IgD-negative memory B cell (primary cell): ENCODE results near the gene ERICH6B. TPM values are rescaled to one million over a fixed set of nuclear protein-coding genes. Genes with fewer than 3 reads are reported as not detected.

Experiments
- H3K27ac Mint-ChIP-seq, 3 donors: one replicate each; pipeline ENCODE4 v1.8.0; 2020 to 2022; ENCODE audit warnings: mild to moderate bottlenecking in 3 of 3, mixed read lengths in 3 of 3, moderate library complexity in 1 of 3
- H3K27me3 Mint-ChIP-seq: one replicate; pipeline ENCODE4 v1.8.0; 2021; ENCODE audit warnings: mixed read lengths
- H3K36me3 Mint-ChIP-seq: one replicate; pipeline ENCODE4 v1.8.0; 2020; ENCODE audit warnings: mild to moderate bottlenecking, mixed read lengths
- H3K4me1 Mint-ChIP-seq, 3 donors: one replicate each; pipeline ENCODE4 v1.8.0; 2020 to 2022; ENCODE audit warnings: mixed read lengths in 3 of 3, mild to moderate bottlenecking in 1 of 3
- H3K4me3 Mint-ChIP-seq, 4 donors: one replicate each; pipeline ENCODE4 v1.8.0; 2020 to 2022; ENCODE audit warnings: mild to moderate bottlenecking in 4 of 4, mixed read lengths in 4 of 4, moderate library complexity in 3 of 4
- H3K9me3 Mint-ChIP-seq, 3 donors: one replicate each; pipeline ENCODE4 v1.8.0; 2020 to 2021; ENCODE audit warnings: mixed read lengths in 3 of 3, mild to moderate bottlenecking in 1 of 3
- polyA plus RNA-seq: library from polyadenylated mRNA; unstranded; fragments of 300-500 nt; fragmentation: Illumina TruSeq; gene quantifications from one replicate; pipeline ENCODE4 v1.2.3, GENCODE V29; 2021

Gene ERICH6B
- polyA plus RNA-seq, 1 donor from 2014 or later = 0.45 TPM

DNA sequence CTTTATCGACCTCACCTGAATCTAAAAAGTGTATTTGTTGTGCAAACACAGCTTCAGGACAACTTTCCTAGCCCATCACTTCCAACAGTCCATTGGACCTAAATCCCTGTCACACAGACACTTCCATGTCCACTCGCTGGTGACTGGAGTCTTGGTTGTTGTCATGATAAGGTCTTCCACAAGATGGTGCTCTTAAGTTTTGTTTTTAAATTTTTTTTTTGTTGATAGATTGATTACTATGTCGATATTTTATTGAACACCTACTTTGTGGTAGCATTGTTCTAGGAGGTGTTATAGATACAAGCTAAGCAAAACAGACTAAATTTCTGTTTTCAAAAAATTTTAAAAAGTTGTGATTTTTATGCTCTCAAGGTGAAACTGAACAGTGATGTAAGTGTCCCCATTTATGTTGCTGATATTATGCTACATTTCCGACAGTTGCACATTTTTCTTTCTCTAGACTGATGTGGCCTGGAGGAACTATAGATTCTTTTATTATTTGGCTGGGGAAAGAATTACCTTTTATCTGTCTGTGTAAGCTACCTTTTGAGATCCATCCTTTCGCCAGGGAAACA is 8.1 kb upstream of the ERICH6B start:
- H3K36me3 Mint-ChIP-seq = no peaks in the 10 kb centered on the region
- H3K9me3 Mint-ChIP-seq = peaks cover 0 to 4% (median 0%) of the 10 kb centered on the region in 3 donors
- H3K4me3 Mint-ChIP-seq = no peak overlapping the region

DNA sequence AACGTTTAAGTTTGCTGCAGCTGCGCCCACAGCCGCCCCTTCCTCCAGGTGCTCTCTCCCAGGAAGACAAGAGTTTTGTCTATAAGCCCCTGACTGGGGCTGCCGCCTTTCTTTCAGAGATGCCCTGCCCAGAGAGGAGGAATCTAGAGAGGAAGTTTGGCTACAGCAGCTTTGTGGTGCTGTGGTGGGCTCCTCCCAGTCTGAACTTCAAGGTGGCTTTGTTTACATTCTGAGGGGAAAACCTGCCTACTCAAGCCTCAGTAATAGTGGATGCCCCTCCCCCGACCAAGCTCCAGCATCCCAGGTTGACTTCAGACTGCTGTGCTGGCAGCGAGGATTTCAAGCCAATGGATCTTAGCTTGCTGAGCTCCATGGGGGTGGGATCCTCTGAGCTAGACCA is 6.4 kb upstream of the ERICH6B start:
- no peak overlapping the region for H3K4me3 Mint-ChIP-seq
- H3K27ac Mint-ChIP-seq = no peak overlapping the region
- no peaks in the 10 kb centered on the region for H3K4me1 Mint-ChIP-seq
- H3K9me3 Mint-ChIP-seq = peaks cover 1 to 4% (median 3%) of the 10 kb centered on the region in 3 donors
- H3K36me3 Mint-ChIP-seq = no peaks in the 10 kb centered on the region
- peaks cover 23% of the 10 kb centered on the region for H3K27me3 Mint-ChIP-seq

More for the DNA sequence above, 8.1 kb upstream of the ERICH6B start:
- Mint-ChIP-seq H3K27me3 (peaks cover 20% of the 10 kb centered on the region), H3K4me1 (no peaks in the 10 kb centered on the region), H3K27ac (no peak overlapping the region)

DNA sequence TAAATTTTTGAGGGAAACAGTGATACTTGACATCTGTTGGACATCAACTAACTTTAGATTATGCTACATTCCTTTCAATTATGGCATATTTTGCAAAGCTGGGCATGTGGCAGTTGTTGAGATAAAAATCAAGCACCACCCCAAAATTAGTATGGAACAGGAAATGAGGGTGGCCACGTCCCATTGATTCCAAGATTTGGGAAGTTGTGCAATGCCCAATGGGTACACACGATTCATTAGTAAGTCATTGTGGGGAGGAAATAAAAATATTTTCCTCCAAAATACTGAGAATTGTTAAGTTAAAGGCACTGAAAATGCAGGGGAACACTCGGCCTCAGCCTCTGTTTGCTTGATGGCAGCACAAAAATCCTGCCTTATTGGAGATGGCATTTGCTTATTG is 7.6 kb downstream of the ERICH6B start:
- Mint-ChIP-seq H3K4me3 (no peak overlapping the region), H3K4me1 (no peaks in the 10 kb centered on the region), H3K27me3 (peaks cover 23% of the 10 kb centered on the region), H3K36me3 (no peaks in the 10 kb centered on the region), H3K9me3 (peaks cover 0 to 3% (median 0%) of the 10 kb centered on the region in 3 donors), H3K27ac (no peak overlapping the region)

DNA sequence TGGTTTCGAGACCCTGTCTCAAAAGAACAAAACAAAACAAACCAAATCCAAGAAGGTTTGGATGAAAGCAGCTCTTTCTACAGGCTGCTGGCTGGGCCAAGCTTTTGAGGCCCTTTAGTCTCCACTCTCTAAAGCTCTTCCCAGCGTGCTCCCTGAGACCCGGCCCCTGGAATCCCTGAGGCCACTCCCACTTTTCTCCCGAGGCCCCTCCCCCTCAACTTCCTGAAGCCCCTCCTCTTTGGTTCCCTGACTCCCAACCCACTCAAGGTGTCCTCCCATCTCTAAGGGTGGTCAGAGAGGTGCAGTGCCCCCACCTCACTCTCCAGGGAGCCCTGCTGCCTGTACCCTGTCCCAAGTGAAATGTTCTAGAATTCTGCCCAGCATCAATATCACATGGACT is 10.6 kb downstream of the ERICH6B start:
- H3K4me3 Mint-ChIP-seq = no peak overlapping the region
- no peaks in the 10 kb centered on the region for H3K4me1 Mint-ChIP-seq
- H3K27ac Mint-ChIP-seq = no peak overlapping the region
- H3K36me3 Mint-ChIP-seq = no peaks in the 10 kb centered on the region
- peaks cover 16% of the 10 kb centered on the region for H3K27me3 Mint-ChIP-seq
- H3K9me3 Mint-ChIP-seq = peaks cover 0 to 4% (median 0%) of the 10 kb centered on the region in 3 donors

DNA sequence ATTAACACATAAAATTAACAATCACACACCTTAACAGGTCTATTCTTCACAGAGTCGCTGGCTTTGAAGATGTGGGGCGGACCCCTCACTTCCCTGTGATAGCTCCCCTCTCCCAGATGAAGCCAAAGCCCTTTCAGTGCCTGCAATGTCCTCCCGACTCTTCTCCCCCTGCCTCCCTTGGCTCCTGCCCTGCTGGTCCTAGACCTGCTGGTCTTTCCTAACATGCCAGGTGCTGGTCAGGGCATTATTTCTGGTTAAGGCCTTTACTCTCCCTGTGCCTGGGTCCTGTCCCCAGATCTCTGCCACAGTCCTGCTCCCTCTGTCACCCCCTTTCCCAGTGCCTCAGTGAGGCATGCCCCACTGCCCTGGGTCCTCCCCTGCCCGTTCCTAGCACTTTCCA is 12.2 kb downstream of the ERICH6B start:
- no peak overlapping the region for H3K27ac Mint-ChIP-seq
- no peaks in the 10 kb centered on the region for H3K4me1 Mint-ChIP-seq
- peaks cover 0 to 4% (median 0%) of the 10 kb centered on the region in 3 donors for H3K9me3 Mint-ChIP-seq
- no peak overlapping the region for H3K4me3 Mint-ChIP-seq
- peaks cover 8% of the 10 kb centered on the region for H3K27me3 Mint-ChIP-seq
- H3K36me3 Mint-ChIP-seq = no peaks in the 10 kb centered on the region

DNA sequence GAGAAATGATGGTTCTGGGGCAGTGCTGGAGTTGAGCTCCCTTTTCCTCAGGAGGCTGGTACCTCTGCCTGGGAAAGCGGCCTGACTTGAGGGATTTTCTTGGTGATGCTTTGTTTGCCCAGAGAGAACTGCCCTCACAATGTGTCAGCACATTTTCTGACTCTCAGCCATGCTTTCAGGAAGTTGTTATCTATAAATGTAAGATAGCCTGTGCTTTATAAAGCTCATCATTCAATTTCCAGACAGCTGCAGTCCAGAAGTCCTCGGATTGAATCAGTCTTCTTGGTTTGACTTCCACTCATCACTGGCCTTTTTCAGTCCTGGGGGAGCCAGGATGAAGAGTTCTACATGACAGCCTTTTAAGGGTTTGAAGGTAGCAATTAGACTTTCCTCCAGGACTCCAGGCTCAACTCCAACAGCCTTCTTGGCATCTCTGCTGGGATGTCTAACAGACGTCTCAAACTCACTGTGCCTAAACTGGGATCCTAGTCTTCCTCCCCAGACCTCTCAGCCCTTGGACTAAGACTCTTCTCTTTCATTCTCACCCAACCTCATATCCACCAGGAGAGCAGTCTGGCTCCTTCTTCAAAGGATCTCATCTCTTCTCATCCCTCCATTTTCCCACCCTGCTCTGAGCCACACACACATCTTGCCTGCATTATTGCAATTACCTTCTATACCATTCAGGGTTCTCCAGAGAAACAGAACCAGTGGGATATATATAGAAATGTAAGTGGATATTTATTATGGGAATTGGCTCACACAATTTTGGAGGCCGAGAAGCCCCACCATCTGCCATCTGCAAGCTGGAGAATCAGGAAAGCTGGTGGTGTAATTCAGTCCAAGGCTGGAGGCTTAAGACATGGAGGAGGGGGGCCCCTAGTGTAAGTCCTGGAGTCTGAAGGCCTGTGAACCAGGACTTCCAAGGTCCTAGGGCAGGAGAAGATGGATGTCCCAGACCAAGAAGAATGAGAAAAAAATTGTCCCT is 13.1 kb downstream of the ERICH6B start:
- Mint-ChIP-seq H3K27ac (no peak overlapping the region), H3K4me1 (no peaks in the 10 kb centered on the region)

DNA sequence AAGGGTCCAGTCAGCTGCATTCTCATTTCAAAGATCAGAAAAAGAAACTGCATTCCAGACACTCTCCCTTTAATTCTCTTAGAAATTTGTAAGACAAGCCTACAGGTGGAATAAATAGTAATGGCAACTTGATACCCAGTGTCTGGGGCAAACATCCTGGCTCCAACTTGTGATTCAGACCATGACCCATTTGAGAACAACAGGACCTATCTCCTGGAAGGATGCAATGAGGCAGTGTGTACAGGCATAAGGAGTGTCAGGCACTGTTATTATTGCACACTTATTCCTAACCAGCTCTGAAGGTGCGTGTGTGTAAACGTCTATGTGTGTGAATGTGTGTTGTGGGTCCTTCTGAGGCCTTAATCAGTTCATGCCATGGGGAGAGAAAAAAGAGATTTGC is 13.9 kb downstream of the ERICH6B start:
- H3K27me3 Mint-ChIP-seq = peaks cover 9% of the 10 kb centered on the region
- H3K27ac Mint-ChIP-seq = no peak overlapping the region
- H3K9me3 Mint-ChIP-seq = peaks cover 0 to 4% (median 0%) of the 10 kb centered on the region in 3 donors
- H3K36me3 Mint-ChIP-seq = no peaks in the 10 kb centered on the region
- H3K4me3 Mint-ChIP-seq = no peak overlapping the region
- H3K4me1 Mint-ChIP-seq = no peaks in the 10 kb centered on the region

More for the DNA sequence above, 13.1 kb downstream of the ERICH6B start:
- Mint-ChIP-seq H3K4me3 (no peak overlapping the region), H3K9me3 (peaks cover 0 to 4% (median 0%) of the 10 kb centered on the region in 3 donors), H3K36me3 (no peaks in the 10 kb centered on the region), H3K27me3 (peaks cover 7% of the 10 kb centered on the region)

DNA sequence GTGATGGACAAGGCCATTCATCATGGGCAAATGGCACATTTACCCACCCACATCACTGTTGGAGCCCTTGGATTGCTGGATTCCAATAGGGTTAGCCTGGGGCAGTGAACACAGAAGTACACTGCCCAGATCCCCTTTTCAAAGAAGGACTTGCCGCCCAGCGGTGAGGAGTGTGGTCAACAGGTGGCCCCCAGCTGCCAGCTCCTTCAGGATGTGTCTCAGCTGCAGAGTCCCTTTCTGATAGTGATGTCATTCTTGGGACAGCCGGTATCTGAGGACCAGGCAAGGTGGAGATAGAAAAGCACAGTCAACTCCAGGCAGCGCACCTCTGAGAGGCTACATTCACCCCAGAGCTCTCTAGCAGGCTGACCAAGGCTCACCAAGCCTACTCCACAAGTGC is 16.9 kb downstream of the ERICH6B start:
- H3K4me3 Mint-ChIP-seq = no peak overlapping the region
- peaks cover 5% of the 10 kb centered on the region for H3K27me3 Mint-ChIP-seq
- H3K9me3 Mint-ChIP-seq = peaks cover 0 to 9% (median 0%) of the 10 kb centered on the region in 3 donors
- H3K4me1 Mint-ChIP-seq = no peaks in the 10 kb centered on the region
- no peaks in the 10 kb centered on the region for H3K36me3 Mint-ChIP-seq
- H3K27ac Mint-ChIP-seq = no peak overlapping the region

DNA sequence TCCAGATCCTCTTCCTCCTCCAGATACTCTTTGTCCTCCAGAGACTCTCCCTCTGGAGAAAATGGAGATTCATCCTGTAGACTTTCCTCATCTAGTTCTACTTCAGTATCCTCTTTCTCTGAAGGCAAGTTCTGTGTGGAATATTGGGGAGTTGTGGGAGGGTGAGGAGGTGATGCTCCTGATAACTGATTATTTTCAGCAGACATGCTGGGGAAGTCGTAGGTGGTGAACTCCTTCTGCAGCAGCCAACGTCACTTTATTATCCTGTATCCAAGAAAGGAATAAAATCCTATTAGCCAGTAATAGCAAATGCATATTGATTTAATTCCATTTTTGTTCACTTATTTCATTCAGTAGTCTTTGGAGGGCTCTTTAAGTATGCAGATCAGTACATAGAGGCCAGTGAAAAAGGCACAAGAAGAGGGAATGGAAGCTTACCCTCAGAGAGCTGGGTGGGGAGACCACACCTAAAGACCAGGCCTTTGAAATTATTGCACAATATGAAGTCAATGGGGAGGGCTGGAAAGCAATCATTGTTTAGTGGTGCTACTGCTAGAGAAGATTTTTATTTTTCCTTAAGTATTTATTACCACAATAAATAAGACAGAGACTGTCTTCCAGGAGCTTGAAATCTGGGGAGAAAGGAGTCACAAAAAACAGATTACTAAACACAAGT is 18.6 kb downstream of the ERICH6B start:
- Mint-ChIP-seq H3K27ac (no peak overlapping the region), H3K27me3 (peaks cover 4% of the 10 kb centered on the region), H3K4me3 (no peak overlapping the region), H3K36me3 (no peaks in the 10 kb centered on the region), H3K4me1 (no peaks in the 10 kb centered on the region), H3K9me3 (peaks cover 0 to 6% (median 0%) of the 10 kb centered on the region in 3 donors)

DNA sequence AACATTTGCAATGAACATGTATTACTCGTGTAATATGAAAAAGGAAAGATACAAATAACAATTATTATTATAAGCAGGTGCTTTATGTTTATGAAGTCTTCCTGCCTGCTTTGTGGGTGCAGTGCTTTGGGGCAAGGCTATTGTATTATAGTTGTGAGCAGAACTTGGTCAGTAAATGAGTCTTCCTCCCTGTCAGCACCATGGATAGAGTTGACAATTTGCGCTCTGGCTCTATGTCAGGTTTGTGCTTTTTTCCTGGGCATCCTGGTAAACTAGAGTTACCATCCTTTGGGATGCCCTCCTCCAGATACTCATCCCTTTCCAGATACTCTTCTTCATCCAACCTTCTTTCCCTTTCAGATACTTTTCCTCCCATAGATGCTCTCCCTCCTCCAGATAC is 19.6 kb downstream of the ERICH6B start:
- no peak overlapping the region for H3K4me3 Mint-ChIP-seq
- H3K27me3 Mint-ChIP-seq = peaks cover 4% of the 10 kb centered on the region
- H3K27ac Mint-ChIP-seq = no peak overlapping the region
- peaks cover 0 to 9% (median 0%) of the 10 kb centered on the region in 3 donors for H3K9me3 Mint-ChIP-seq
- no peaks in the 10 kb centered on the region for H3K36me3 Mint-ChIP-seq
- H3K4me1 Mint-ChIP-seq = no peaks in the 10 kb centered on the region

DNA sequence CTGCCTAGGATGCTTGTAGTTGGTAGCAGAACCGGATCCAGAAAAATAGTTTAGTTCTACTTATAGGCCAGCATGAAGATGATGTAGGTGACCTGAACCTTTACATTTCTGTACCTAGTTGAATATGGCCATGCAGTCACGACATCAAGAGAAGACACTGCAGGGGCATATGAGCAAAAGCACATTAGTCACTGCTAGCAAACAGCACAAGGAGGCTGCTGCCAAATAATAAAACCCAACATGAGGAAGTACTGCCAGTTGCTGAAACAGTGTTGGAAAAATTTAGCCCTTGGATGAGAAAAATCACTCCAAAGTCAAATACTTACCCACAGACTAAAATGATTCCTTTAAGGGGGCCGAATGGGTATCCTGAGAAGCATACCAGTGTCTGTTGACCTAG is 20.8 kb downstream of the ERICH6B start:
- Mint-ChIP-seq H3K4me1 (no peaks in the 10 kb centered on the region), H3K9me3 (peaks cover 0 to 9% (median 0%) of the 10 kb centered on the region in 3 donors), H3K27ac (no peak overlapping the region), H3K36me3 (no peaks in the 10 kb centered on the region), H3K4me3 (no peak overlapping the region), H3K27me3 (peaks cover 7% of the 10 kb centered on the region)

DNA sequence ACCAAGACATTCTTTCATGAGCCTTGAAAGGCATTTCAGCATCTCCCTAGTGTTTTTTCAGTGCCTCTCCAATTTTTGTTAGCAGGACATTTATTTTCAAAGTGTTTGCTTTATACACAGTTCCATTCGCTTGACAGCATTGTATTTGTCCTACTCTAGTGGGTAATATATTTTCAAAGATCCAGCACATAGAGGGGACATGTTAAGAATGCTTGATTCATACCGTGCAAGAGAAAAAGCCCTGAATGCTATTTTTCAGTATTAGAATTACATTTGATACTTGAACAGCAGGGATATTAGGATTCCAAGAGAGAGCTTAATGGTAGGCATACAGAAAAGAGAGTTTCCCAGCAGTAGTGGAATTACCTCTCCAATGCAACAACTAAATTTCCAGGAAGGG is 21.3 kb downstream of the ERICH6B start:
- no peaks in the 10 kb centered on the region for H3K4me1 Mint-ChIP-seq
- peaks cover 0 to 9% (median 0%) of the 10 kb centered on the region in 3 donors for H3K9me3 Mint-ChIP-seq
- H3K27me3 Mint-ChIP-seq = peaks cover 7% of the 10 kb centered on the region
- H3K36me3 Mint-ChIP-seq = no peaks in the 10 kb centered on the region
- H3K4me3 Mint-ChIP-seq = no peak overlapping the region
- H3K27ac Mint-ChIP-seq = no peak overlapping the region

DNA sequence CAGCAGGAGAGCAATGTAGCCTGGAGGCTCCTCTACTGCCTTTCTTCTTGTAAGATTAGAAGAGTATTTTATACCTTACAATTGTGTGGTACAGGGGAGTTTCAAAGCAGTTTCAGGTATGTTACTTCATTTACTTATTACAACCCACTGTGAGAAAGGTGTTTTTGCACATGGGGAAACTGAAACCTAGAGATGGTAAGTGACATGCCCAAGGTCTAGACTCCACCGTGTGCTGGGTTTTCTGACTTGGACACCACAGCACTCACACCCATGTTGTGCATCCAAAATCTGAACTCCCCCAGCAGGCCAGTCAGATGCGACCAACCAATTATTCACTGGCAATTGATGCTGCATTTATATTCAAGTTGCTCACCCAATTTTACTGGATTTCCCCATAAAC is 22.8 kb downstream of the ERICH6B start:
- H3K36me3 Mint-ChIP-seq = no peaks in the 10 kb centered on the region
- H3K4me3 Mint-ChIP-seq = no peak overlapping the region
- no peak overlapping the region for H3K27ac Mint-ChIP-seq
- H3K27me3 Mint-ChIP-seq = peaks cover 7% of the 10 kb centered on the region
- H3K9me3 Mint-ChIP-seq = peaks cover 0 to 9% (median 0%) of the 10 kb centered on the region in 3 donors
- no peaks in the 10 kb centered on the region for H3K4me1 Mint-ChIP-seq

DNA sequence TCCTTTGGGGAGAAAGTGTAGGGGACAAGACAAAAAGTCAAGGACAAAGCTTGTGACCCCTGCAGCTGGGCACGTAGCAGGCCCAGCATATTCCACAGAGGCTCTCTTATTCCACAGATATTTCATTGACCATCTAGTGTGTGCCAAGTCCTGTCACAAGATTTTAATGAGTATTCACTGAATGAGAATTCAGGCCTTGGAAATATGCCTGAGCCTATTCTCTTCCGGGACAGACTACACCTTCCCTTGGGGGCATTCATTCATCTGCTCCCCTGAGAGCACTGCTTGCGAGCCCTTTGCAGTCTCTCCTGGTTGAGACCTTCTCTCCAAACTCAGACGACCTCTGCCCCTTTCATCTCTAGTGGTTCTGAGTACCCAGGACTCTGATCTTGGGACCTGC is 25.5 kb downstream of the ERICH6B start:
- H3K27ac Mint-ChIP-seq = no peak overlapping the region
- no peaks in the 10 kb centered on the region for H3K4me1 Mint-ChIP-seq
- peaks cover 0 to 5% (median 0%) of the 10 kb centered on the region in 3 donors for H3K9me3 Mint-ChIP-seq
- H3K27me3 Mint-ChIP-seq = peaks cover 4% of the 10 kb centered on the region
- no peaks in the 10 kb centered on the region for H3K36me3 Mint-ChIP-seq
- H3K4me3 Mint-ChIP-seq = no peak overlapping the region

DNA sequence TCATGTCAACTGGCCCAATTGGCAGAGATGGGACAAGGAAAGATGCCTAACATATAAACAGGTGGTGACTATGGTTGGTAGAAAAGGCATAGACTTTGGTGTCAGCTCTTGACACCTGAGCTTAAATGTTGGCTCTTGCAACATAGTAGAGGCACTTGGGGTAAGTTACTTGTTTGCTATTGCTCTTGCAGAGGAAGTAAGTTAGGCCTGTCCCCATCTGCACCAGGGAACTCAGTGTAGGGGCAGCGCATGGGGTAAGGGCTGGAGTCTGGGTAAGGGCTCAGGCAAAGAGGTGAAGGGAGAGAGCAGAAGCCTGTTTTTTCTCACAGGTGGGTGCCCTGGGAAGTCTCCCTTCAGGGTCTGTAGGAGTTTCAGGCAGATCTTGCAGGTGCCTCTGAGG is 27.6 kb downstream of the ERICH6B start:
- Mint-ChIP-seq H3K27me3 (peaks cover 4% of the 10 kb centered on the region), H3K4me1 (no peaks in the 10 kb centered on the region), H3K4me3 (no peak overlapping the region), H3K27ac (no peak overlapping the region), H3K9me3 (peaks cover 2 to 7% (median 5%) of the 10 kb centered on the region in 3 donors), H3K36me3 (no peaks in the 10 kb centered on the region)
